ENCODE data around the gene HNRNPC.

The HNRNPC gene

DNA sequence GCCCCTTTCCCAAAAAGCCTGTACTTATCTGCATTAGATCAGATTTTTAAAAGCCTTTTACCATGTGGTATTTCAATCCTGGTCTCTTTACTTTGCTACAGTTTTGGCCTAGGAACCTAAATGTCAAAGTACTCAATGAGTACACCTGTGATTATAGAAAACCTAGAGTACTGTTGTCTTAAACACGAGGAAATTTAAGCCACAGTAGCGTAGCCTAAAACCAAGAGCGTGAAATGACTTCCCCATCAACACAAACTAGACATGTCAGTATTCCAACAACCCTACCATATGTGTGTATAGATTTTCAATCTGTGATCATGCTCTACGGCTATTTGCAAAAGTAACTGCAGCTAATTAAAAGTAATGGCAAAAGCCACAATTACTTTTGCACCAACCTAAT lies 60.7 kb downstream of the HNRNPC start:
- no peak for DNase-seq

DNA sequence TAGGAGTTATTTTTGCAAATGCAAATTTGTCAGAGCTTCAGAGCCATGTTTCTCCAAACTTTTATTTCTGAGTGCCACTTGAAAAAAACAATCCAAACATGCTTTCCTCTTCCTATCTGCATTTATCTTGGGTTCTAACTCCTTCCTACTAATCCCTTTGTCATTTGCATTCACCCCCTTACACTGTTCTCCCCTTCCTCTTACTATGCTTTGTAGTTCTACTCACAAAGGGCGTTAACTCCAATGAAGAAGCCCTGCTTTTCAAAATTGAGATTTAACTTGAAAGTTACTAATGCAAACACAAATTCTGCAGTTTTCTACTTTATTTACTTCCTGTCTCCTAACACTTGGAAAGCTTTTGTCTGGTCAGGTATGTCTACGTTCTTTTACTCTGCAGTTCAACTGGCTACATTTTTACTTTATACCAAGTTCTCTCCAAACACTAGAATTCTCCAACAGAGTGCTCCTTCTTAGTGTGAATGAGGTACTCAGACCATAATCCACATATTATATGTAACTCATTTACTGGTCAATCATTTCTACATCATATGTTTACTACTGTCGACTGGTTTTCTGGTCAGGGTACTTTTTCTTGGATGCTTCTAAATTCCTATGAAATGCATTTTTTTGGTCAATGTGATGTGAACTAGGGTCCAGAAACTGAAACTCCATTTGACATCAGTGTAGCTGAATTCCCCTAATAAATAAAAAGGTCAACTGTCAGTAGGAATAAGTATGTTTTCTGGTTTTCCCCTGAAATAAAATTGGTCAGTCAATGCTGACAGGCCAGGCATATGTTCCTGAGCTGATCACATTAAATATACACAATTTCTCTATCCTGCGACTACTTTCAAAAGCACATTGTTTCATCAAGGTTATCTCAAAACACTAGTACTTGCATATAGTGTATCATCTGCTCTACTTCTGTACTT lies 62.2 kb downstream of the HNRNPC start:
- DNase-seq, result no peak

DNA sequence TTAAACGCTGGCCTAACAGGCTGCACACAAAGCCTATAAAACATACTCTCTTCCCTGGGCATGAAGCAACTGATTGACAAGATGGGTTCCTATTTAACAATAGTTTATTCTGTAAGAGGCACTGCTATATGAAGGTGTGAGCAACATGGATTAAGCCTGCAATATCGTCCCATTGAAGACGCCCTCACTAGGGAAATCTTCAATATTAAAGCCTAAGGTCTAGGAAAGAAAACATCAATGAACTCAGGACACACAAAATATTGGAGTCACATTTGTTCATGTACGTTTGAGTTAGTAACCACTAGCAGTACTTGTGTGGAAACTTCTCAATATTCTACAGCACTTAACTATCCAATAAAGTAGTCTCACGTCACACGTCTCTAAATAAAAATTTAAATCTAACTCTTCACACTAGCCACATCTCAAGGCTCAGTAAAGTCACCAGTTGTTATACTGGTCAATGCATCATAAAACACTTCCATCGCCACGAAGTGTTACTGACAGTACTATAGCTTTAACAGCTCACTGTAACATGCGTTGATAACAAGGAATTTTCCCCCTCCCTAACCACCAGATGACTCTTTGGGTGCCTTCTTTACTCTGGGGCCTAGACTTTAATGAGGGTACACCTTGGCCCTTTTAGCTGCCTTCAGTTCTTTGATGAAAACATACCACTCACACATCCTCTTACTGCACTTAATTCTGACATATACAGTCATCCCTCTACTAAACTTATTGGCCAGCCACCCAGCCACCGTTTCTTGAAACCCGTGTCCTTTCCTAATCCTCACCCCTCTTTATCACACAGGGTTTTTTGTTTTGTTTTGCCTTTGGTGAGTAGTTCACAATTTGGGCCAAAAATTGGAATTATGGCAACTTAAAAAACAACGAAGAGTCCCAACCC lies 63.3 kb downstream of the HNRNPC start:
- DNase-seq, result no peak

DNA sequence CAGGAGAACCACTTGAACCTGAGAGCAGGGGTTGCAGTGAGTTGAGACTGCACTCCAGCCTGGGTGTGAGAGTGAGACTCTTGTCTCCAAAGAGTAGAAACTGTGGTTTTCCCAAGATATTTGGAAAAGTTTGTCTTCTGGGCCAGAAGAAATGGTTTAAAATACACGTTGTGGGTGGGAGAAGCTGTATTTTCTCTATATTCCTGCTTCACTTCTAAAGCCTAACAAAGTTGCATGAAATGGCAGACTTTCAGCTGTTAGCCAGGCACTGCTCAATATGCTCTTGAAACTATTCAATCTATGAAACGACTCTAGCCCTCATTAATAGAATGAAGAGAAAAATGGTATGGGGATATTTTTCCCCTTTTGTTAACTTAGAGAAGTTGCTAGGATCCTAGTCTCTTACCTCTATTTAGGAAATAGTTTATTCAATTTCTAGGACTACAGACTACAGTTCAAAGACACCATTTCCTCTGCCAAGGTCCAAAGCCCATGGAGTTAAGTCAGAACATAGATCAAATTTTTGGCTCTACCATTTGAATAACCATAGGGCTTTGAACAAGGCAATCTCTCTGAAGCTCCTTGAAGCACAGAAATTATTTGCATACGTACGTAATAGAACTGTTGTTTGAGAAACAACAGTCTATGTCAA lies 64.1 kb downstream of the HNRNPC start:
- DNase-seq, result no peak

DNA sequence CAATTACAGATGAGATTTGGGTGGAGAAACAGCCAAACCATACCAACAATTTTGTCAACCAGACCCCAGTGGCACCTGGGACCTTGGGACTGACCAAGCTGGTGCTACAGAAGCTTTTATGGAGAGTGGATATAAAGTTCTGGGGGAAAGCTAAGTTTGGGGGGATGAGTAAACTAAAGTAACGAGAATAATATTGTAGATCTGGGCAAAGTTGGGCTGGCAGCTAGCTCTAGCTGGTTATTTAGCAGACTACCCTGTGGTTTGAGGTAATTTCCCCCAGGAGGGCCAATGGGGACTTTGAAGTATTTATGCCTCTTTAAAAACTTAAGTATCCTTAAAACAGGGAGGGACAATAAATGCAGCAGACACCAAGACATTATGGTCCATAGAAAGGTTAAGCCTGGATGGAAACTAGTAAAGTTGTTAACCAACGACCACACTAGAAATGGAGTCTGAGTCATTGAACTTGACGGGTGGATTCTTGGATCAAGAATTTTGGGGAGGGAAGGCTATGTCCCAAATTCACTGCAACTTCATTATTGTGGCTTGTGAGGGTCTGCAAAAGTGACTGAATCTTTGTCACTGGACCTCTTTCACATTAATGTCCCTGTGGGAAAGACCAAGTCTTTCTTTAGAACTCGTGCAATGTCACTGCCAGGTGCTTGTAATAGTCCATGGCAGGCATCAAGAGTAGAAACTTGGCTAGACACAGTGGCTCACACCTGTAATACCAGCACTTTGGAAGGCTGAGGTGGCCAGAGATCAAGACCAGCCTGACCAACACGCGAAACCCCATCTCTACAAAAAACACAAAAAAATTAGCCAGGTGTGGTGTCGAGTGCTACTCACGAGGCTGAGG lies 64.8 kb downstream of the HNRNPC start:
- no peak for DNase-seq

DNA sequence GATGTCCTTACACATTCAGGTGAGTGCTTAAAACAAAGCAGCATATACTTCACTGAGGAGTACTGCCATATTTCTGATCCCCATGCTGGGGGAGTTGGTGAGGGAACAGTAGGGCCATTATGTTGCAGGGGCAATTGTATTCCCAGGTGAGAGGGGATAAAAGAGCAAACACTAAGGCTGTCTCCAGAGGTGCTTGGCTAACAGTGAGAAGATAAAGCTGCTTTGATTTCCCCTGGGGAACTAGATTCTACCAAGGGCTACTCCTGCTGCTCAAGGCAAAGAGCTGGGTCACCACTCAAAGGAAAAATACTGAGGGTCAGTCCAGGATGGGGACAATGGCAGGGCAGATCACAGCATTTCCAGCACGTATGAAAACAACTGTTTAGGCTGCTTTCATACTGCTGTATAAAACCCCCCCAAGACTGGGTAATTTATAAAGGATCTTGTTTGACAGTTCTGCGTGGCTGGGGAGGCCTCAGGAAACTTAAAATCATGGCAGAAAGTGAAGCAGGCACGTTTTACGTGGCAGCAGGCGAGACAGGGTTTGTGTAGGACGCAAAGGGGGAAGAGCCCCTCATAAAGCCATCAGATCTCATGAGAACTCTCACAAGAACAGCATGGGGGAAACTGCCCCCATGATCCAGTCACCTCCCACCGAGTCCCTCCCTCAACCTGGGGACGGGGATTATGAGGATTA lies 65.6 kb downstream of the HNRNPC start:
- DNase-seq, result no peak

DNA sequence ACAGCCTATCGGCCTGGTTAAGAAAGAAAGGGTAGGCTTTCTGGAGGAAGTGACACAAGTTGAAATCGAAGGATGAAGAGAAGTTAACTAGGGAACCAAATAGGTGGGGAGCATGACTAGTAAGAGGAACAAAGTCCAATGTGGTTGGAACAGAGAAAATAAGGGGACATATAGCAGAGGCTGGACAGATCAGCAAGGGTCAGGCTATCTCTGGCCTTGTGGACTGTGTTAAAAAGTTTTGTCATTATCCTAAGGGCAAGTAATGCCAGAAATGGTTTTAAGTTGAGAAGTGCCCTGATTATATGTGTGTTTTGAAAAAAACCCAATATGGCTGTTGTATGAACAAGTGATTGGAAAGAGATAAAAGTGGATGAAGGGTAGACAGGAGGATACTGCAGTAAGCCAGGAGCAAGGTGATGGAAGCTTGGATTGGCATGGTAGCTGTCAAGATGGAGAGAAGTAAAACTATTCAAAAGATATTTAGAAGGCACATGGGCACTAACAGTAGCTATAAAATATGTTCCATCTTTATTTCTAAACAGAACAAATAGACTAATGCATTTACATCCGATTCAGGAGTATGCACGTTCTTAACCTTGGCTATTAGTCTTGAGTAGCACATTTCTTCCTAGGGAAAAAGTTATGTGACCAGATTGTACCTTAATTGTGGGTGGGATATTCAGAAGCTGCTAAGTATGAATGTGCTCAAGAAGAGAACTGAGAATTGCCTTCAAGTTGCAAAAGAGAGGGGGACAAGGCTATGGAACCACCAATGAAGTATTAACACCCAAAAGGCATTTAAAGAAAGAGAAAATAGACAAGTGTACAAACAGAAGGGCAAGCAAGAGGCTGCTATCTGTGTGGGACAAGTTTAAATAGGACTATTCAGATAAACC lies 66.5 kb downstream of the HNRNPC start:
- no peak for DNase-seq

DNA sequence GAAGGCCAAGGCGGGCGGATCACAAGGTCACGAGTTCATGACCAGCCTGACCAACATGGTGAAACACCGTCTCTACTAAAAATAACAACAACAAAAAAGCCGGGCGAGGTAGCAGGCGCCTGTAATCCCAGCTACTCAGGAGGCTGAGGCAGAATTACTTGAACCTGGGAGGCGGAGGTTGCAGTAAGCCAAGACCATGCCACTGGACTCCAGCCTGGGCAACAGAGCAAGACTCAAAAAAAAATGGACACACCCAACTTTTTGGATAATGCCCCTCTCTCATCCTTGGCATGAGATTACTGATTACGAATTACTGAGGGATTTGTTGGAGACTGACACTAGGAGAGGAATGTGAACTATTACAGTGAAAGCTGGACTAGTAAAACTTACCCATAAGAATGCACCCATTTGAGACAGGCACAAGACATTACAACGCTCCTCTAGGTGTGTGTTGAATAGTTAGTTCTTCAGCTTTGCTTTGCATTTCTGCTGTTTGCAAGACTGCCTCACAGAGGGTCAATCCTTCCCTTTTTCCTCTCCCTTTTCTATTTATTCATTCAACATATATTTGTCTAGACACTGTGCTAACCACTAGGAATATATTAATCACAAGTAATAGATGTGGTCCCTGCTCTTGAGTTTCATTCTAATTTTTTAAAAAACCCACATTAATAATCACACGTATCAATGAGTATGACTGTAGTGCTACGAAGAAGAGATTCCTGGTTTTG lies 67.3 kb downstream of the HNRNPC start:
- no peak for DNase-seq

DNA sequence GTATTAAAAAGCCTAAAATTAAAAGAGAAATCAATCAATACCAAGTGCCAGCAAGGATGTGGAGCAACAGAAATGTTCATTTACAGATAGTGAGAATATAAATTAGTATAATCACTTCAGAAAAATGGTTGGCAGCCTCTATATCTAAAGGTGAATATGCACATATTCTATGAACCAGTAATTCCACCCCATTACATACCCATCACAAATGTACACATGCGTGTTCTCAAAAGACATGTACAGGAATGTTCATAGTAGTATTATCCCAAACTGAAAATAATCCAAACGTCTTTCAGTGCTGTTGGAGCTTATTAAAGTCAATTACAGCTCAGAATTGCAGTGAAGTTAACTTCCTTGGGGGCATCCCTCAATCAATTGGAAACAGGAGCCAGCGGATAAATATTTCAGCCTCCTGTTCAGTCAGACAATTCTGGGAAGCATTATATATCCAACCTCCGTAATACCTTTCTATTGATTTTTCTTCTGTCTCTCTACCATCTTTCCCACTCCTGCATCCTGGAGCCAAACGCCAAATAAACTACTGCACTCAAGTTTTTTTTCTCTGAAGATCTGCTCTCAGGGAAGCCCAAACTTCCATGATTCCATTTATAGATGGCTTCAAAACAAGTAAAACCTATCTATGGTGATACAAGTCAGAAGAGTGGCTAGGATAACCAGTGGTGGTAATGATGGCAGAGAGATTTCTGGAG lies 68.3 kb downstream of the HNRNPC start:
- DNase-seq, result no peak

DNA sequence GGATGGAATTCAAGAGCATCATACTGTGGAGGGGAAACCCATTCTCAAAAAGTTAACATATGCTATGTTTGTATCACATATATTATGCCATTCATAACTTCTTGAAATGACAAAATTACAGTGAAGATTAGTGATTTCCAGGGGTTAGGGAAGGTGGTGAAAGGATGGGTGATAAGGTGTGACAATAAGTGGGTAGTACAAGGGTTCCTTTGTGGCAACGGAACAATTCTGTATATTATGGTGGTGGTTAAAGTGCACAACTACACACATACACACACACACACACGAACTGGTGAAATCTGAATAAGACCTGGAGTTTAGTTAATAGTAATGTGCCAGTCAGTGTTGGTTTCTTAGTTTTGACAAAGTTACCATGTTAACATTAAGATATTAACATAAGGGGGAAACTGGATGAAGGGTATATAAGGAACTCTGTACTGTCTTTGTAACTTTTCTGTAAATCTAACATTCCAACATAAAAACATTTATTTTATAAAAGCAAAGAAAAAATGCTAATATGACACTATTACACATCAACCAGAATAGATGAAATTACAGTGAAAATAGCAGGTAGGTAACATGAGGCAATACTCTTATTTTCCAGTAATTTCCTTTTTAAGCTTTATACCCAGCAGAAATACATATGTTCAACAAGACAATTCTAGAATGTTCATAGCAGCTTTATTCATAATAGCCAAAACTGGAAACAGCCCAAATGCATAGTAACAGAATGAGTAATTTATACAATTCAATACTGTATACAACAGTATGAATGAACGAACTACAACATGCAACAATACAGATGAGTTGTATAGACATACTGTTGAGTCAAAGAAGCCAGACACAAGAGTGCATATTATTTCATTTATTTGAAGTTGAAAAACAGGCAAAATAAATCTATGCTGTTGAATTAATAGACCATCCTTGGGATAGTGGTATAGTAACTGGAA lies 69.4 kb downstream of the HNRNPC start:
- no peak for DNase-seq

DNA sequence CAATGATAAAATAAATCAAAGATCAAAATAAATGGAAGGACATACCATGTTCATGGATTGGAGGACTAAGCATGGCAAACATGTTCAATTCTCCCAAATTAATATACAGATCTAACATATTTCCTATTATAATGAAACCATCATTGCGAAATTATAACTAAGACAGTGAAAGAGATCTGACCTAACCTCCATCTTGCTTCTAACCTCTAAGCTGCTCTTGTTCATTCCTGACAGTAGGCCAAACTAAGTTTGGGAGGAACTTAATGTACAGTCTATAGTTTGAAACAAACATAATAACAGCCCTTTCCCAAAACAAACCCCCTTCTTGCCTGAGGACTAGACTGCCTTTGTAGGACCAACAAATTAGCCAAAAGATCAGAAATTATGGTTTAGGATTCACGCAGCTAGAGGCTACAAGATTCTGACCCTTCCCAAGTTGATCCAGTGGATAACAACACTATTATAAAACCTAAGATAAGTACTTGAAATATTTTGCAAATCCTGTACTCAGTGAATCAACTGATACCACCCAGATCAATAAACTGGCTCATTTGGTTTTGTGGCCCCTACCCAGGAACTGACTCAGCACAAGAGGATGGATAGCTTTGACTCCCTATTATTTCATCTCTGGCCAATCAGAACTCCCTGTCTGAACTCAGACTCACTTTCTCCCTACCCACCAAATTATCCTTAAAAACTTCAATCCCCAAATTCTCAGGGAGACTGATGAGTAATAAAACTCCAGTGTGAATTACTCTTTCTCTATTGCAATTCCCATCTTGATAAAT lies 71.6 kb downstream of the HNRNPC start:
- no peak for DNase-seq

DNA sequence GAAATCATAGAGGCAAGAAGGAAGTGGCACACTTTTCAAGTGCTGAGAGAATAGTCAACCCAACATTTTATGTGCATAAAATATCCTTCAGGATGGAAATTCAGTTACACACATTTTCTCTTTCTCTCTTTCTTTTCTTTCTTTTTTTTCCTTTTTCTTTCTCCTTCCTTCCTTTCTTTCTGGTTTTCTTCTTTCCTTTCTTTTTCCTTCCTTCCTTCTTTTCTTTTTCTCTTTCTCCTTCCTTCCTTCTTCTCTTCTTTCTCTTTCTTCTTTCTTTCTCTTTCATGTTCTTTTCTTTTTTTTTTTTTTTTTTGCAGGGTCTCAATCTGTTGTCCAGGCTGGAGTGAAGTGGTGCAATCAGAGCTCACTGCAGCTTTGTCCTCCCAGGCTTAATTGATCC lies 74.6 kb downstream of the HNRNPC start:
- no peak for DNase-seq

DNA sequence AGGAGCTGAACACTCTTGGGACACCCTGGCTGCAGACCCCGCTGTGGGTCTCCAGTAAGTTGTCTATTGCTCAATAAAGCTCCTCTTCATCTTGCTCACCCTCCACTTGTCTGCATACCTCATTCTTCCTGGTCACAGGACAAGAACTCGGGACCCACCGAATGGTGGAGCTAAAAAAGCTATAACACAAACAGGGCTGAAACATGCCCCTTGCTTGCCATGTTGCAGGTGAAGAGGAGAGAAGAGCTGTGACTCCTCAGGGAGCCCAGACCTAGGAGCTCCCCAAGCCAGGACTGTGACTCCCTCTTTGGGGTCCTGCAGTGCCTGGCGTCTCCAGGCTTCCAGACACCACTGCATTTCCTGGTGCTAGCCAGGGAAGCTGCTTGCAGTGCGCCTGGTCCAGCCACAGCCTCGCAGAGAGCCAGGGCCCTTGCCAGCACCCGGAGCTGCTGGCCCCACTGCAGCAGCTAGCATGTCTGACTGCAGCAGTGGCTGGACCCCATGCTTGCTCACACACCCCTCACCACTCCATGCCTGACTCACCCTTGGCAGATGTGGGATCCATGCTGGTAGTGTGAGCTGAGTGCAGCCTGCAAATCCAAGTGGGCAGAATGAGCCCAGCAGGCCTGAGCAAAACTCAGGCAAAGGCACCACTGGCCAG lies 76.2 kb downstream of the HNRNPC start:
- no peak for DNase-seq

DNA sequence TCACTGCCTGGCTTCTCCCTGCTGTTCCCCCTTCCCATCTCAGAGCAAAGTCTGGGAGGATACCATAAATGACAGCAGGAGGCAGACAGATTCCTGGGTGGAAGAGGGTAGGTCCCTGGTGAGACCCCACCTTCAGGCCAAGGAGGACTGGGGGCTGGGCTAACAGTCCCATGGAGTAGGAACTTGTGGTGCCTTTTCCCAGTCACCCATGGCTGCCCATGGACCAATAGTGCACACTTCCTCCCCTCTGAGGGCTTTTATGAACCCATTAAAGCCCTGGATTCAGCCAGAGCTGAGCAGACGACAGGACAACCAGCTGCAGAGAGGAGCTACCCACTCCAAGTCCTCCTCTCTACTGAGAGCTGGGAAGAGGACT lies 76.8 kb downstream of the HNRNPC start:
- no peak for DNase-seq

DNA sequence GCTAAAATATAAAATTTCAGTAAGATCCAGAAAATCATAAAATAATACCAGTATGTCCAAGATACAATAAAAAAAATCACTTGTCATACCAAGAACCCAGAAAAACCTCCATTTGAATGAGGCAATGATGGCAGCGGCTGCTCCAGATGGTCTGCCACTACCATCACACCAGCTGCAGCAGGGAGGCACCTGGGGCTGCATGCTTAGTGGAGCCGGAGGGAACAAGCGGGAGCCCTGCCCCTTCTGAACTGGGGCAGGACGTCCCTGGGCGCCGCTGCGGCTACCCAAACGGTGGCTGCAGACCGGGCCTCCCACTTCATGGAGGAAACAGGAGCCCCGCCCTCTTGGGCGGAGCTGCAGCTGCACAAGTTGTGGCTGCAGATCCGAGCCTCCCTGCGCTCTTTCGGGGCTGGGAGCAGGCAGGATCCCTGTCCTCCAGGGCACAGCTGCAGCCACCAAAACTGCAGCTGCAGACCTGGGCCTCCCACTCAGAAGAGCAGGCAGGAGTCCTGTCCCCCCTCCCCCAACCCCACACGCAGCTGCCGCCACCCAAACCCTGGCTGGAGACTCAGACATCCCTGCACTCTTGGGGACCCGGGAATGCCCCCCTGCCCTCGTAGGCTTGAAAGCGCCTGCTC lies 77.3 kb downstream of the HNRNPC start:
- peak; percentile 72 for DNase-seq

DNA sequence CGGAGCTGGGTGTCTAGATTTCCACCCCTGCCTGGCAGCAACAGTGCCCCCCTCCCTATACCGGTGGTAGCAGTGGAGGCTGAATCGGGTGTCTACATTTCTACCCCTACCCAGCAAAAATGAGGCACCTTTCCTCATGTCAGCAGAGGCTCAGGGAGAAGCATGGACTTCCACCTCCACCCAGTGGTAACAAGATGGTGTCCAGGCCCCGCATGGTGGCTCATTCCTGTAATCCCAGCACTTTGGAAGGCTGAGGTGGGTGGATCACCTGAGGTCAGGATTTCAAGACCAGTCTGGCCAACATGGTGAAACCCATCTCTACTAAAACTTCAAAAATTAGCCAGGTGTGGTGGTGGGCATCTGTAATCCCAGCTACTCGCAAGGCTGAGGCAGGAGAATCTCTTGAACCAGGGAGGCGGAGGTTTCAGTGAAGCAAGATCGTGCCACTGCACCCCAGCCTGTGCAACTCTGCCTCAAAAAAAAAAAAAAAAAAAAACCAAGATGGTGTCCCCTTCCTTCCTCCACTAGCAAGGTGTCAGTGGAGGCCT lies 77.9 kb downstream of the HNRNPC start:
- DNase-seq, result no peak

Measured in CD4-positive, alpha-beta T cell treated with Interleukin-10 for 1 hour (primary cell).